Heart left ventricle (tissue), 13 donors: ENCODE data around the gene ENOX1.

ENCODE experiments used
- CTCF ChIP-seq, 12 donors: fragments of 200-600 bp; sonication (generic) in 4 of 12; IDR thresholded peaks; one replicate each; pipeline versions ENCODE4 v1.5.0 to v1.8.0; 2018 to 2022; ENCODE audit warnings: antibody characterized with exemption in 12 of 12, mild to moderate bottlenecking in 5 of 12
- POLR2A ChIP-seq, 2 donors: fragments of 450-650 bp; IDR thresholded peaks; one replicate each; pipeline ENCODE4 v1.6.1; 2017; ENCODE audit warnings: antibody characterized with exemption in 2 of 2, mild to moderate bottlenecking in 2 of 2, moderate library complexity in 2 of 2
- donor health status: ischemic (EF 13 %, LVEDD 7.1; RV severe dilation, severe dysfunction).
- donor health status: DM: no; HTN: yes; CAD: no.
- donor health status: DM: no; HTN: no; CAD: no.
- donor health status: ischemic (EF 25% LVEDD 6.9; RV normal size, moderate dysfunction).
- donor health status: ischemic (EF 25% LVEDD 5.7; RV mildly dilated, moderate dysfunction).
- donor health status: ischemic (EF 35%, LVEDD 5.7; RV mildly dilated, moderate dysfunction).
- donor health status: nonischemic (EF 11% LVEDD 7.7; RV severe dilation, severe dysfunction).
- donor health status: DM: yes; HTN: yes; CAD: no.
- donor health status: PGD.
- donor health status: ischemic (EF 29% LVEDD 5.4; RV normal size, mild dysfunction).
- donor health status: nonischemic (EF 23%, LVEDD 6.1; RV moderate dilation, normal function).

- no peak for TF ChIP-seq CTCF (IDR thresholded peaks at IDR 0.05)
- TF ChIP-seq POLR2A (IDR thresholded peaks at IDR 0.05), result no peak
These were observed 13.2 kb downstream of the ENOX1 start for GRCh38 chr13:43773602-43774001.
